Liver (tissue), 9 donors: Measurements from ENCODE around the gene CARS1. TPM values are rescaled to one million over a fixed set of nuclear protein-coding genes. Genes with fewer than 3 reads are reported as not detected.

Experiments used
- DNase-seq: peaks from one replicate; pipeline ENCODE4 v3.0.0-alpha.2; 2017; ENCODE audit warnings: low spot score
- H3K27ac ChIP-seq, 2 donors: one replicate each; pipeline ENCODE4 v1.7.0; 2013; ENCODE audit warnings: inconsistent platforms in 2 of 2, low read length in 2 of 2, control low read depth in 1 of 2, low read depth in 1 of 2, mild to moderate bottlenecking in 1 of 2
- H3K27me3 ChIP-seq, 4 donors: one replicate each; pipeline versions ENCODE4 v1.6.1 to v1.7.0; 2013; ENCODE audit warnings: low read length in 3 of 4, inconsistent platforms in 1 of 4, mild to moderate bottlenecking in 1 of 4, moderate library complexity in 1 of 4; ENCODE audit not compliant: control insufficient read depth in 4 of 4, insufficient read depth in 4 of 4
- H3K36me3 ChIP-seq, 4 donors: one replicate each; pipeline versions ENCODE4 v1.6.1 to v1.7.0; 2013; ENCODE audit warnings: low read length in 3 of 4, mild to moderate bottlenecking in 3 of 4, low read depth in 1 of 4, moderate library complexity in 1 of 4; ENCODE audit not compliant: control insufficient read depth in 4 of 4, insufficient read depth in 3 of 4
- H3K4me1 ChIP-seq, 4 donors: one replicate each; pipeline versions ENCODE4 v1.6.1 to v1.7.0; 2013; ENCODE audit warnings: low read length in 3 of 4, mild to moderate bottlenecking in 3 of 4, moderate library complexity in 1 of 4; ENCODE audit not compliant: control insufficient read depth in 4 of 4, insufficient read depth in 4 of 4
- H3K4me3 ChIP-seq, 3 donors: one replicate each; pipeline versions ENCODE4 v1.6.1 to v1.7.0; 2013; ENCODE audit warnings: low read length in 3 of 3, control low read depth in 1 of 3, low read depth in 1 of 3, mild to moderate bottlenecking in 1 of 3
- H3K9ac ChIP-seq, 2 donors: one replicate each; pipeline ENCODE4 v1.7.0; 2013; ENCODE audit warnings: low read length in 2 of 2, mild to moderate bottlenecking in 2 of 2, moderate library complexity in 2 of 2, control low read depth in 1 of 2, low read depth in 1 of 2
- H3K9me3 ChIP-seq, 4 donors: one replicate each; pipeline versions ENCODE4 v1.6.1 to v1.7.0; 2013; ENCODE audit warnings: low read length in 3 of 4; ENCODE audit not compliant: control insufficient read depth in 4 of 4
- EGR1 ChIP-seq, 2 donors: IDR thresholded peaks; 2 replicates each; pipeline ENCODE4 v1.6.1; 2016 to 2018; ENCODE audit warnings: antibody characterized with exemption in 2 of 2, low read depth in 2 of 2
- FOXA1 ChIP-seq: IDR thresholded peaks from 2 replicates; pipeline ENCODE4 v1.6.1; 2016; ENCODE audit warnings: antibody characterized with exemption
- GABPA ChIP-seq, 2 donors: IDR thresholded peaks in 1 of 2; conservative IDR thresholded peaks in 1 of 2; 2 replicates each; pipeline ENCODE4 v1.6.1; 2016; ENCODE audit warnings: antibody characterized with exemption in 2 of 2, mild to moderate bottlenecking in 1 of 2, moderate library complexity in 1 of 2
- HNF4A ChIP-seq, 2 donors: conservative IDR thresholded peaks; 2 replicates each; pipeline ENCODE4 v1.6.1; 2016; ENCODE audit warnings: antibody characterized with exemption in 2 of 2, mild to moderate bottlenecking in 2 of 2
- HNF4G ChIP-seq: IDR thresholded peaks from 2 replicates; pipeline ENCODE4 v1.6.1; 2016; ENCODE audit warnings: antibody characterized with exemption
- JUND ChIP-seq, 2 donors: IDR thresholded peaks; 2 replicates each; pipeline ENCODE4 v1.6.1; 2016; ENCODE audit warnings: antibody characterized with exemption in 2 of 2
- NR2F2 ChIP-seq: IDR thresholded peaks from 2 replicates; pipeline ENCODE4 v1.6.1; 2016; ENCODE audit warnings: antibody characterized with exemption
- RXRA ChIP-seq, 2 donors: IDR thresholded peaks; 2 replicates each; pipeline ENCODE4 v1.6.1; 2017 to 2018; ENCODE audit warnings: antibody characterized with exemption in 2 of 2, mild to moderate bottlenecking in 1 of 2
- SP1 ChIP-seq: IDR thresholded peaks from 2 replicates; pipeline ENCODE4 v1.6.1; 2018; ENCODE audit warnings: antibody characterized with exemption, mild to moderate bottlenecking
- TAF1 ChIP-seq: conservative IDR thresholded peaks from 2 replicates; pipeline ENCODE4 v1.6.1; 2016; ENCODE audit warnings: antibody characterized with exemption, mild to moderate bottlenecking
- YY1 ChIP-seq: IDR thresholded peaks from 2 replicates; pipeline ENCODE4 v1.6.1; 2016; ENCODE audit warnings: antibody characterized with exemption, mild to moderate bottlenecking
- WGBS: extraction: QIAGEN DNeasy Blood & Tissue Kit; methylation state at CpG from one replicate; pipeline ENCODE4 v1.1.7; 2013; 5-methylcytosine and 5-hydroxymethylcytosine counted together
- polyA plus RNA-seq, 2 donors: library from polyadenylated mRNA; stranded (reverse) in 1 of 2; unstranded in 1 of 2; fragments of 200-250 nt in 1 of 2; fragments of >200 nt in 1 of 2; fragmentation: Nextera tagmentation in 1 of 2; extraction: Ambion mirVana in 1 of 2; gene quantifications; one replicate each; pipeline versions ENCODE4 v1.2.1 to v1.2.3, GENCODE V29; 2013 to 2015
- total RNA-seq, 2 donors: library from RNA; depleted of rRNA; stranded (reverse); fragments of >200 nt; gene quantifications; one replicate each; pipeline ENCODE4 v1.2.3, GENCODE V29; 2014
- TF ChIP-seq, protein P1 (sequence below): fragments of 150-350 bp; IDR thresholded peaks from 2 replicates; pipeline ENCODE4 v1.5.1; 2017; ENCODE audit warnings: improper control_type of control experiment, low read depth, low read length; ENCODE audit not compliant: missing input control
- TF ChIP-seq, protein P2 (sequence below): IDR thresholded peaks from 2 replicates; pipeline ENCODE4 v1.6.1; 2016; ENCODE audit warnings: antibody characterized with exemption
- TF ChIP-seq, protein P3 (sequence below): IDR thresholded peaks from 2 replicates; pipeline ENCODE4 v1.6.1; 2016; ENCODE audit warnings: antibody characterized with exemption, mild to moderate bottlenecking
- TF ChIP-seq, protein P4 (sequence below): IDR thresholded peaks from 2 replicates; pipeline ENCODE4 v1.6.1; 2016; ENCODE audit warnings: antibody characterized with exemption
- TF ChIP-seq, protein P5 (sequence below): IDR thresholded peaks from 2 replicates; pipeline ENCODE4 v1.6.1; 2016; ENCODE audit warnings: antibody characterized with exemption
- donor health status: healthy.
- donor health status: healthy.
- donor health status: healthy.
- donor health status: healthy.
- donor health status: healthy.

The CARS1 gene
- total and polyA plus RNA-seq, 4 donors, result 15.2 to 40.1 (median 22.1) TPM

DNA sequence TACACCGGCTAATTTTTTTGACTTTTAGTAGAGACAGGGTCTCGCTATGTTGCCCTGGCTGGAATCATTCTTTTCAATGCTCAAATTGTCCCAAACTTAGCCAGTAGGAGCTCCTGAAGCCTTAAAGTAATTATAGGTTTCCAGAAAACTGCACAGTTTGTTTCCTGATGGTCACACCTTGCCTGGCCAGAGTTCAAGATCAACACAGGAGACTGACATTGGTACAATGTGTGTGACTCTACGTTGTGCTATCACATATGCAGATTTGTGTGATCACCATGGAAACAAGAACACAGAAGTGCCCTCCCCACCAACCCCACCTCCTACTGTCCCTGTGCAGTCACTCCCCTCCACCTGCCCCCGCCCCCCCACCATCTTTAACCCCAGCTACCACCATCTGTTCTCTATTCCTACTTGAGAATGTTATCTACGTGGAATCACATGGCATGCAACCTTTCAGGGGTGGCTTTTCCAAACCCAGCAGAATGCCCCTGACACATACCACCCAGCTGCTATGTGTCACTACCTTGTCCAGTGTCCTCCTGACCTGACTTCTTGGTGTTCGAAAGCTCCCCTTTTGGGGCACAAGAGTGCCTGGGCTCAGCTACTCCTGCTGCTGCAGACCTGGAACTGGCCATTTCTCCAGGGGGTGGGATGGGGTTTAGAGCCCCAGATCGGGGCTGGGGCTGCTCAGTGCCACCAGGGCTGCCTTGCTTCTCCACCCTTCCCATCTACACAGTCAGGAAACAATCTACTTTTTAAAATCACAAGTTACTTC, 59.0 kb downstream of the CARS1 start:
- Histone ChIP-seq H3K9ac (no peak overlapping the region), H3K36me3 (peaks cover 0 to 20% (median 4%) of the 10 kb centered on the region in 4 donors), H3K4me3 (no peak overlapping the region), H3K27me3 (no peaks in the 10 kb centered on the region), H3K27ac (no peak overlapping the region), H3K4me1 (peaks cover 6 to 29% (median 23%) of the 10 kb centered on the region in 4 donors), H3K9me3 (no peaks in the 10 kb centered on the region)
- DNase-seq, result no peak
- WGBS, result 84% methylated on average over 7 of the region's 7 CpGs
- TF ChIP-seq GABPA (IDR thresholded peaks at IDR 0.05 in 1 of 2, conservative IDR thresholded peaks at IDR 0.05 in 1 of 2) (no peak), FOXA1 (no peak), EGR1 (IDR thresholded peaks at IDR 0.05; ENCODE audit: low read depth in 2 of 2) (no peak), RXRA (IDR thresholded peaks at IDR 0.05) (no peak), JUND (IDR thresholded peaks at IDR 0.05) (no peak), NR2F2 (no peak), TAF1 (no peak), HNF4A (conservative IDR thresholded peaks at IDR 0.05) (no peak), SP1 (no peak), YY1 (no peak)
- TF ChIP-seq, protein P1, sequence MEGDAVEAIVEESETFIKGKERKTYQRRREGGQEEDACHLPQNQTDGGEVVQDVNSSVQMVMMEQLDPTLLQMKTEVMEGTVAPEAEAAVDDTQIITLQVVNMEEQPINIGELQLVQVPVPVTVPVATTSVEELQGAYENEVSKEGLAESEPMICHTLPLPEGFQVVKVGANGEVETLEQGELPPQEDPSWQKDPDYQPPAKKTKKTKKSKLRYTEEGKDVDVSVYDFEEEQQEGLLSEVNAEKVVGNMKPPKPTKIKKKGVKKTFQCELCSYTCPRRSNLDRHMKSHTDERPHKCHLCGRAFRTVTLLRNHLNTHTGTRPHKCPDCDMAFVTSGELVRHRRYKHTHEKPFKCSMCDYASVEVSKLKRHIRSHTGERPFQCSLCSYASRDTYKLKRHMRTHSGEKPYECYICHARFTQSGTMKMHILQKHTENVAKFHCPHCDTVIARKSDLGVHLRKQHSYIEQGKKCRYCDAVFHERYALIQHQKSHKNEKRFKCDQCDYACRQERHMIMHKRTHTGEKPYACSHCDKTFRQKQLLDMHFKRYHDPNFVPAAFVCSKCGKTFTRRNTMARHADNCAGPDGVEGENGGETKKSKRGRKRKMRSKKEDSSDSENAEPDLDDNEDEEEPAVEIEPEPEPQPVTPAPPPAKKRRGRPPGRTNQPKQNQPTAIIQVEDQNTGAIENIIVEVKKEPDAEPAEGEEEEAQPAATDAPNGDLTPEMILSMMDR, result no peak
- TF ChIP-seq, protein P2, sequence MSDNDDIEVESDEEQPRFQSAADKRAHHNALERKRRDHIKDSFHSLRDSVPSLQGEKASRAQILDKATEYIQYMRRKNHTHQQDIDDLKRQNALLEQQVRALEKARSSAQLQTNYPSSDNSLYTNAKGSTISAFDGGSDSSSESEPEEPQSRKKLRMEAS, result no peak
- TF ChIP-seq, protein P3, sequence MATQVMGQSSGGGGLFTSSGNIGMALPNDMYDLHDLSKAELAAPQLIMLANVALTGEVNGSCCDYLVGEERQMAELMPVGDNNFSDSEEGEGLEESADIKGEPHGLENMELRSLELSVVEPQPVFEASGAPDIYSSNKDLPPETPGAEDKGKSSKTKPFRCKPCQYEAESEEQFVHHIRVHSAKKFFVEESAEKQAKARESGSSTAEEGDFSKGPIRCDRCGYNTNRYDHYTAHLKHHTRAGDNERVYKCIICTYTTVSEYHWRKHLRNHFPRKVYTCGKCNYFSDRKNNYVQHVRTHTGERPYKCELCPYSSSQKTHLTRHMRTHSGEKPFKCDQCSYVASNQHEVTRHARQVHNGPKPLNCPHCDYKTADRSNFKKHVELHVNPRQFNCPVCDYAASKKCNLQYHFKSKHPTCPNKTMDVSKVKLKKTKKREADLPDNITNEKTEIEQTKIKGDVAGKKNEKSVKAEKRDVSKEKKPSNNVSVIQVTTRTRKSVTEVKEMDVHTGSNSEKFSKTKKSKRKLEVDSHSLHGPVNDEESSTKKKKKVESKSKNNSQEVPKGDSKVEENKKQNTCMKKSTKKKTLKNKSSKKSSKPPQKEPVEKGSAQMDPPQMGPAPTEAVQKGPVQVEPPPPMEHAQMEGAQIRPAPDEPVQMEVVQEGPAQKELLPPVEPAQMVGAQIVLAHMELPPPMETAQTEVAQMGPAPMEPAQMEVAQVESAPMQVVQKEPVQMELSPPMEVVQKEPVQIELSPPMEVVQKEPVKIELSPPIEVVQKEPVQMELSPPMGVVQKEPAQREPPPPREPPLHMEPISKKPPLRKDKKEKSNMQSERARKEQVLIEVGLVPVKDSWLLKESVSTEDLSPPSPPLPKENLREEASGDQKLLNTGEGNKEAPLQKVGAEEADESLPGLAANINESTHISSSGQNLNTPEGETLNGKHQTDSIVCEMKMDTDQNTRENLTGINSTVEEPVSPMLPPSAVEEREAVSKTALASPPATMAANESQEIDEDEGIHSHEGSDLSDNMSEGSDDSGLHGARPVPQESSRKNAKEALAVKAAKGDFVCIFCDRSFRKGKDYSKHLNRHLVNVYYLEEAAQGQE, result no peak

DNA sequence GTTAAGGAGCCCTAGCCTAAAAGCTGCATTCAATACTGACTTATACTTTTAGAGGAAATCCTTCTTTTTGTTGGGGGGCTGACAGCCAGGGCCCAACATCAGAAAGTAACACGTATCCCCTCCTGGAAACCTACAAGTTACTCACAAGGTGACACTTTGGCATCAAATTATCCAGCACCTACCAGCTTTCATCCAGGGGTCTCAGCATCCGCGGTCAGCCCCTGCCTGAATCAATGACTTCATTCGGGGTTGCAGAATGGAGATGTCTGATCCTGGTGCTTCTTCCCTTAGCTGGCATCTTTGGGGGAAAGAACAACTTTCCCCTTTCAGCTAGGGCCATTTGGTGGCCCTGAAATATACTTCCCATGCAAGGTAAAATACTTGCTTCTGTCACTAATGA, 59.8 kb downstream of the CARS1 start:
- Histone ChIP-seq H3K4me1 (peaks cover 11 to 30% (median 27%) of the 10 kb centered on the region in 4 donors), H3K27me3 (no peaks in the 10 kb centered on the region), H3K27ac (no peak overlapping the region), H3K9ac (no peak overlapping the region), H3K9me3 (no peaks in the 10 kb centered on the region), H3K36me3 (peaks cover 0 to 12% (median 4%) of the 10 kb centered on the region in 4 donors), H3K4me3 (no peak overlapping the region)
- 94% methylated on average over 4 of the region's 4 CpGs for WGBS
- DNase-seq, result no peak
- TF ChIP-seq TAF1 (no peak), YY1 (no peak), NR2F2 (no peak), FOXA1 (no peak), GABPA (IDR thresholded peaks at IDR 0.05 in 1 of 2, conservative IDR thresholded peaks at IDR 0.05 in 1 of 2) (no peak), HNF4G (no peak), RXRA (IDR thresholded peaks at IDR 0.05) (no peak), JUND (IDR thresholded peaks at IDR 0.05) (no peak), EGR1 (IDR thresholded peaks at IDR 0.05; ENCODE audit: low read depth in 2 of 2) (no peak)
- TF ChIP-seq, protein P4, sequence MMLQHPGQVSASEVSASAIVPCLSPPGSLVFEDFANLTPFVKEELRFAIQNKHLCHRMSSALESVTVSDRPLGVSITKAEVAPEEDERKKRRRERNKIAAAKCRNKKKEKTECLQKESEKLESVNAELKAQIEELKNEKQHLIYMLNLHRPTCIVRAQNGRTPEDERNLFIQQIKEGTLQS, result no peak
- TF ChIP-seq, protein P3, result no peak
- TF ChIP-seq, protein P5, sequence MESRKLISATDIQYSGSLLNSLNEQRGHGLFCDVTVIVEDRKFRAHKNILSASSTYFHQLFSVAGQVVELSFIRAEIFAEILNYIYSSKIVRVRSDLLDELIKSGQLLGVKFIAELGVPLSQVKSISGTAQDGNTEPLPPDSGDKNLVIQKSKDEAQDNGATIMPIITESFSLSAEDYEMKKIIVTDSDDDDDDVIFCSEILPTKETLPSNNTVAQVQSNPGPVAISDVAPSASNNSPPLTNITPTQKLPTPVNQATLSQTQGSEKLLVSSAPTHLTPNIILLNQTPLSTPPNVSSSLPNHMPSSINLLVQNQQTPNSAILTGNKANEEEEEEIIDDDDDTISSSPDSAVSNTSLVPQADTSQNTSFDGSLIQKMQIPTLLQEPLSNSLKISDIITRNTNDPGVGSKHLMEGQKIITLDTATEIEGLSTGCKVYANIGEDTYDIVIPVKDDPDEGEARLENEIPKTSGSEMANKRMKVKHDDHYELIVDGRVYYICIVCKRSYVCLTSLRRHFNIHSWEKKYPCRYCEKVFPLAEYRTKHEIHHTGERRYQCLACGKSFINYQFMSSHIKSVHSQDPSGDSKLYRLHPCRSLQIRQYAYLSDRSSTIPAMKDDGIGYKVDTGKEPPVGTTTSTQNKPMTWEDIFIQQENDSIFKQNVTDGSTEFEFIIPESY, result no peak
- TF ChIP-seq, protein P1, result no peak
